ENCODE data around the gene SRRT.

The SRRT gene

GRCh38 chr7:100879685-100880261, 4.9 kb downstream of the SRRT start:
- no peak for DNase-seq (ENCODE audit: low read depth)

GRCh38 chr7:100880645-100881044, 5.7 kb downstream of the SRRT start:
- no peak for DNase-seq (ENCODE audit: low read depth)

- no peak for DNase-seq (ENCODE audit: low read depth)
These were observed 6.2 kb downstream of the SRRT start for GRCh38 chr7:100881136-100881535.

DNA sequence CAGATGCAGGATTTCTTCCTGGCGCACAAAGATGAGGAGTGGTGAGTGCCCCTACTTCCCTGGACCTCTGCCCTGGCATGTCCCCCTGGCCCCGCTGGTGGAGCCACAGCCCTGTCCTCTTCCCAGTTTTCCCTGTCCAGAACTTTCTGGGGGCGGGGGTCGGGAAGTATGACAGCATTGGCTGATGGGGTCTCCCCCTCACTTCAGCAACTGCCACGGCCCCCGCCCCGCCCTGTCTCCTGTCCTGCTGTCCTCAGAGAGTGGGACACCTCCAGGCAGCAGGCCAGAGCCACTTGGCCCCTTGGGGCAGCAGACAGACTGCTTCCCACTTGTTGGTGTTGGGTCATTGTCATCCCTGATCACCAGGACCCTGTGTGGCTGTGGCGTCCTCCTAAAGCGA, 7.3 kb downstream of the SRRT start:
- DNase-seq (ENCODE audit: low read depth), result no peak

DNA sequence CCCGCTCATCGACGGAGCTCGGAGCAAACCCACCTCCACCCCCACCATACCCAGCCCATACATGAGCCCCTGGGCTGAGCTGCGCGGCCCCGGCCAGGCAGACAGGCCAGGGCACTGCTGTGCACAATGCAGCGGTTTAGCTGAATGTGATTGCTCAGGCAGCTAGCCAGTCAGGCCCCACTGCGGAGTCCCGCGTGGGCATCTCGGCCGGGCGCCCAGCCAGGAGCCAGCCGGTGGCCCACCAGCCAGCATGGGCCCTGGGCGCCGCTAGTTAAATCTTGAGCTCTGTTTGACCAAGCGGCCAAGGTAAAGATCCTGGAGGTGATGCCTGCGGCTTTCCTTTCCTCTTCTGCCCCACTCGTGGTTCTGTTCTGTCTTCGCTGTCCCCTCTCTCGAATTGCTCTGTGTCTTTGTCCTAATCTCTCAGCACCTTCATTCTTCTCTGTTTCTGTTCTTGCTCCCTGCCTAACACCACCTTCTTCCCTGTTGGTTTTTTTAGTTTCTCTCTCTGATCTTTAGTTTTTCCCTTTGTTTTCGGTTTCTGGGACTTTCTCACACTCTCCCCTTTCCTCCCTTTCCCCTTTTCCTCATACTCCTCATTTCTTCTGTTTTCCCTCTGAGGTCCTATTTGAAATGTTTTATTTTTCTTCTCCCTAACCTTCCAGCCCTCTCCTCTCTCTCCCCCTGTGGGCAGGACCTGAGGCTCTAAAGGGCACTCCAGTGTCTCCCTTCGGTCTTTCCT, 8.1 kb downstream of the SRRT start:
- DNase-seq (ENCODE audit: low read depth), result no peak

- DNase-seq (ENCODE audit: low read depth), result no peak
These were observed 10.0 kb downstream of the SRRT start for GRCh38 chr7:100884736-100885439.

DNA sequence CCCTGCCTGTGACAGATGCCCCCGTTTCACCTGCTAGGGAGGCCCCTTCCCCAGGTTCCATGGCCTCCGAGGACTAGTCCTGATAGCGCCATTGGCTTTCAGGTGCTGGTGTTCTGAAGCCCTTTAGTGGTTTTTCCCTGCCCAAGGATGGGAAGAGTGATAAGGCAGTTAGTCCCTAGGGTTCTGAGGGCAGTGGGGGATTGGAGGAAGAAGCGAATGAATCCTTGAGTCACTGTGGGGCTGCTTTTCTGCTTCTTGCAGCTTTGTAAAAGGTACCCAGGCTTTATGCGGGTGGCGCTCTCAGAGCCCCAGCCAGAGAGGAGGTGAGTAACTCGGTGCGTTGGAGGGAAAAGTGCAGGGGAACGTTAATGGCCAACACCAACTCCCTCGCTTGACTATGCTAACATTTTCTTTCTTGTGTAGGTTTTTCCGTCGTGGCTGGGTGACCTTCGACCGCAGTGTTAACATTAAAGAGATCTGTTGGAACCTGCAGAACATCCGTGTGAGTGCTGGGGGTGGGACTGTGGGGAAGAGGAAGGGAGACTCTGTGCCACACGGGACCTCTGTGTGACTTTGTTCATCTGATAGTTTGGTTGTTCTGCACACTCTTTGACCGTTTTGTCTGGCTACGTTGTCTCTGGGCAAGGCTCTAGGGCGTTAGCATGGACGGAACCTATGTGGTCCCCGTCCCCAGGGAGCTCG, 10.7 kb downstream of the SRRT start:
- no peak for DNase-seq (ENCODE audit: low read depth)

GRCh38 chr7:100886142-100886935, 11.4 kb downstream of the SRRT start:
- no peak for DNase-seq (ENCODE audit: low read depth)

DNA sequence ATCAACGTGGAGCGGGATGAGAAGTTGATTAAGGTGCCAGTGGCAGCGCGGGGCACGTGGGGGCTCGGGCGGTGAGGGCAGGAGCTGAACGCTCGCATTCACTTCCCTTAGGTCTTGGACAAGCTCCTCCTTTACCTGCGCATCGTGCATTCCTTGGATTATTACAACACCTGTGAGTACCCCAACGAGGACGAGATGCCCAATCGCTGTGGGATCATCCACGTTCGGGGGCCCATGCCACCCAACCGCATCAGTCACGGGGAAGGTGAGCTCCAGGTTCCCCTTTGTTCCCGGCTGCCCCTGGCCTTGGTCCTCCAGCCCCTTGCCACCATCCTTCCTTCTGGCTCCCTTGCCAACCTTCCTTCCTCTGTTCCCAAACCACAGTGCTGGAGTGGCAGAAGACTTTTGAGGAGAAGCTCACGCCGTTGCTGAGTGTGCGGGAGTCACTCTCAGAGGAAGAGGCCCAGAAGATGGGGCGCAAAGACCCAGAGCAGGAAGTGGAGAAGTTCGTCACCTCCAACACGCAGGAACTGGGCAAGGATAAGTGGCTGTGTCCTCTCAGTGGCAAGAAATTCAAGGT, 12.1 kb downstream of the SRRT start:
- DNase-seq (ENCODE audit: low read depth), result no peak

DNA sequence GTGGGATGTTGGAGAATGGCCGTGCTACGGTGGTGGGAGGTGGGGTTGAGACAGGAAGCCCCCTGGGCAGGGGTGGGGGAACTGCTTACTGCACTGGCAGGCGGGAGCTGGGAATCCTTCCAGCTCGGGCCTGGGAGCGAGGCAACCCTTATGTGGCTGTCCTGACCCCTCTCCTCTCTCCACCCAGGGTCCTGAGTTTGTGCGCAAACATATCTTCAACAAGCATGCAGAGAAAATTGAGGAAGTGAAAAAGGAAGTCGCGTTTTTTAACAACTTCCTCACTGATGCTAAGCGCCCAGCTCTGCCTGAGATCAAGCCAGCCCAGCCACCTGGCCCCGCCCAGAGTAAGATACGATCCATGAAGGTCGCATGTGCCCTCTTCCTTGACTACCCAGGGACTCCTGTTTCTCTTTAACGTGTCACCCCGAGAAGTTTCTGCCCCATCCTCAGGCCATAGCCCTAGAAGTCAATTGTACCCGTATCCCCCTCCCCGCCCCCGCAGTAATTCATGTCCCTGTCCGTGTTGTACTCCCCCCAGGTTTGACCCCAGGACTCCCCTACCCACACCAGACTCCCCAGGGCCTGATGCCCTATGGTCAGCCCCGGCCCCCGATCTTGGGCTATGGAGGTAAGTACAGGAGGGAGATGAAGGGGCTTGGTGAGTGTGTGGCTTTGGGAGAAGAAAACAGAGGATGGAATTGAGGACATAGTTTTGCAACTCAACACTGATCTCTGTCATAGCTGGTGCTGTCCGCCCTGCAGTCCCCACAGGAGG, 12.8 kb downstream of the SRRT start:
- no peak for DNase-seq (ENCODE audit: low read depth)

DNA sequence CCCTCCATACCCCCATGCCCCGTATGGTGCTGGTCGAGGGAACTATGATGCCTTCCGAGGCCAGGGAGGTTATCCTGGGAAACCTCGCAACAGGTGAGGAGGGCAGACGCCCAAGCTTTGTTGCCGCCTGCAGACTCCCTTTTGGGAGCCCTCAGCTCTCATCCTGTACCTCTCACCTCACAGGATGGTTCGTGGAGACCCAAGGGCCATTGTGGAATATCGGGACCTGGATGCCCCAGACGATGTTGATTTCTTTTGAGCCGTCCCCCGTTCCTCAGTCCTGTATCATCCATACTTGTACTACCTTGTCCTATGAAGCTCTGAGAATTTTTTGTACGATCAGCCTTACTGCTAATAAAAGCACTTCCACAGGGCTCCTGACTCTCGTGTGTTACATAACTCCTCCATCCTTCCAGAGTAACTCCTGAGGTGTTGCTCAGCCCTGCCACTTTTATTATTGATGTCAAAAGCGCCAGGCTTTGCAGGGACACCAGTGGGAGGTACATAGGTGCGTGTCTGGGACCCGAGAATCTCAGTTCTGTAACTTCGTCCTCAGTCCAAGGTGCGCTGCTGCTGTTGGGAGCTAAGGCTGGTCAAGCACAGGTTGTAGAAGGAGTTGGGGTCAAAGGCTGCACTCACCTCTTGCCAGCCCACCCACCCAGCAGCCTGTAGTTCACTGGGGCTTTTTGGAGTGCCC, 13.5 kb downstream of the SRRT start:
- no peak for DNase-seq (ENCODE audit: low read depth)

- DNase-seq (ENCODE audit: low read depth), result no peak
These were observed 14.3 kb downstream of the SRRT start, which contains the start of gene UFSP1 for GRCh38 chr7:100888988-100889750. Gene UFSP1 (minus strand): TSS chr7:100889715. CDS start chr7:100889271, 444 bp downstream.

DNA sequence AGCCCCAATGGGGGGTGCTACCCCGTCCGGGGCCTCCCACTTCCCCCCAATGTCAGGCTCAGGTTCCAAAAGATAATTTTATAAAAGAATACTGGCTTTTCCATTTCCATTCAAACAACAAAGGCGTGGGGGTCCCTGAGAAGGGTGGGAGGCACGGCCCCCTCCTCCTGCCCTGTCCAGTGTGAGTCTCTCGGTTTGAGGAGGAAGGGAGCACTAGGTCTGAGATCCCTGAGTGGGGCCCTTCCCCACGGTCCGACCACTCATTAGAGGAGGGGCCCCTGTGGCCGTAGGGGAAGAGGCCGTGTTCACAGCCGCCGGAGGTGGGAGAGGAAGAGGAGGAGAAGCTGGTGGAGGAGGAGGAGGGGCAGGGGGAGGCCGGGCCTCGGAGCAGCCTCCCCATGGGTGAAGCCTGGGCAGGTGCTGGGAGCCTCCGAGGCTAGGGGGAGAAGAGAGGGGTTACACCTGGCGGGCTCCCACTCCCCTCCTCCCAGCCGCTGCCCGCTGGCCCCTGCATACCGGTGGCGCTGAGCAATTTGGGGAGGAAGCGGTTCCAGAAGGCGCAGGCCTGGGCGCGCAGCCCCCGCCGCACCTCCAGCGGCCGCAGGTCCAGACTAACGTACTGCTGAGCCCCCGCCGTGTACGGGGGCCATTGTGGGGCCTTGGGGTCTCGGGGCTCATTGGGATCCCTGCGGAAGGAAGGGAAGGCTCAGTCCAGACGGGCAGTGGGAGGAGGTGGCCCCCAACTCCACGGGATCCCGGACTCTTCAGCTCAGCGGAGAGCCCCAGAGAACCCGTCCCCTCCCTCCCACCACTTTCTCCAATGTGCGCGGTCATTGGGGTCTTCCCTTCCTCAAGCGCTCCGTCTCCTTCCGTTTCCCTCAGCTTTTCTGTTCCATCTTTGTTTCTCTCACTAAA, 16.0 kb downstream of the SRRT start:
- DNase-seq (ENCODE audit: low read depth), result no peak

DNA sequence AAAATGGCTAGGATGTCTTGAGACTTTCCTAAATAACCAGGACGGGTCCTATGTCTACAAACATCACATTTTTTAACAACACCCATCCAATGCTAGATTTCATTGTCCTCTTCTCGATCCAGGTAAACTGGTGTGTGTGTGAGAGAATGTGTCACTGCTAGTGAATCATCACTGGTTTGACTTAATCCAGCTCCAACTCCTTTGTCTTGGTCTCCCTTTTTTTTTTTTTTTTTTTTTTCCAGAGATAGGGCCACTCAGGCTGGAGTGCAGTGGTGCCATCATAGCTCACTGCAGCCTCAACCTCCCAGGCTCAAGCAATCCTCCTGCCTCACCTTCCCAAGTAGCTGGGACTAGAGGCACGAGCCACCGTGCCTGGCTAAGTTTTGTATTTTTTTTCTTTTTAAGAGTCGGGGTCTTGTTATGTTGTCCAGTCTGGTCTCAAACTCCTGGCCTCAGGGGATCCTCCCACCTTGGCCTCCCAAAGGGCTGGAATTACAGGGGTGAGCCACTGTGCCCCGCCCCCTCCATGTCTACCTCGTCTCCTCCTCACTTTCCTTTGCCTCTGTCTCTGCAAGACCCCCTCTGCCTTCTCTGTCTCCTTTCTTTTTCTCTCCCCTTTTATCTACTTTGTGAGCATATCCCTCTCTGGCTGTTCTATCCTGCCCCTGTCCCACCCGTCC, 16.8 kb downstream of the SRRT start:
- DNase-seq (ENCODE audit: low read depth), result no peak

DNA sequence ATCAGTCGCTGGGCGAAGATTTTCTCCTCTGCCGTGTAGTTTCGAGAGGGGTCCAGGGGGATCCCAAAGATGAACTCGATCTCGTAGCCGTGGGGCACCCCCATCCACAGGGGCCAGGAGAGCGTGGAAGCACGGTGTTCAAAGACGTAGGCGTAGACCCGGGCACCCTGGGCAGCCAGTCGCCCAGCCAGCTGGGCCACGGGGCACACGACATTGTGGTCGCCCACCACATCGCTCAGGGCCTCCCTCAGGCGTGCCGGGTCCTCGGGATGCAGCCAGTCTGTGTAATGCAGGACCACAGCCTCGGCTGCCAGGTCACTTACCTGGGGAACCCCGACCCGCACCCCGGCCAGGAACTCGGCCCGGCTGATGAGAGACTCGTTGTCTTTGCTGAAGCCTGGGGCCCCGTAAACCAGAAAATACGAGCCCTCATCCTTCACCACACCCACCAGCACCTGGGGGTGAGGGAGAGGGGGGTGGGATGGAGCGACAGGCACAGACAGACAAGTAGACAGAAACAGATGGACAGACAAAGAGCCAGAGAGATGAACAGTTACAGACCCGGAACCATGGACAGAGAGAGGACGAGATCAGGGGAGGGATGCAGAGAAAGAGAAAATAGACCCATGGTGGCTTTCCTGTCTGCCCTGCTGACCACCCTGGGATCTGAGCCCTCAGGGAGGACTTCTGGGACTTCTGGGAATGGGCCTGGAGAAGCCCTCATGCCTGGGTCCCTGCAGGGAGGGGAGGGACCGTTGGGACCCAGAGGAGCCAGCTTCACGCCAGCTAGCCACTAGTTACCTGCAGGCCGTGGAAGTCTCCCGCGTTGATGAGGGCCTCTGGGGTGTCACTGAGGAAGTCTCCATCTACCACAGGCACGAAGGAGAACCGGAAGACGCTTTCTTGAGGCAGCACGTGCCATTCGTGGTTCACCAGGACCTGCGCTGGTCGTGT, 17.7 kb downstream of the SRRT start:
- DNase-seq (ENCODE audit: low read depth), result no peak

GRCh38 chr7:100893318-100893895, 18.5 kb downstream of the SRRT start:
- no peak for DNase-seq (ENCODE audit: low read depth)
